GM20000 (cell line): ENCODE results near the gene RNF135.

Experiments
- DNase-seq: peaks from one replicate; pipeline ENCODE4 v3.0.0; 2012; ENCODE audit warnings: low spot score
- TF ChIP-seq, protein P1 (sequence below): IDR thresholded peaks from 2 replicates; pipeline ENCODE4 v1.5.1; 2012; ENCODE audit warnings: mild to moderate bottlenecking, control low read depth; ENCODE audit errors: extremely low read depth, missing control alignments

Gene RNF135

DNA sequence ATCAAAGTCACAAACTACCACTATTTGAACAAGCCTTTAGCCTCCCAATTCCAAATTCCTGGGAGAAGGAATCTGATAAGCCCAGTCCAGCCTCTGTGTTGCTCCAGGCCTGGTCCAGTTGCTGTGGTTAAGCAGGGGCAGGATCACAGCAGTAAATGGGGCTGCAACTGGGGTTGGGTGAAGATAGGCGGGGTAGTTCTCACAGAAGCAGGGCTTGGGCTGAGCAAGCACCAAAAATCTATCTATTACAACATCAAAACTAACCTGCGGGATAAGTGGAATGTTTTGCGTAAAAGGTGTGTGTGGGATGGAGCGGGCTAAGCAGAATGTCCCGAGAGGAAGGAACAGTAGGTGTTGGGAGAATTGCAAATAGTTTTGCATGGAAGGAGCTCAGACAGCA lies 23.0 kb upstream of the RNF135 start:
- no peak for DNase-seq
- TF ChIP-seq, protein P1, sequence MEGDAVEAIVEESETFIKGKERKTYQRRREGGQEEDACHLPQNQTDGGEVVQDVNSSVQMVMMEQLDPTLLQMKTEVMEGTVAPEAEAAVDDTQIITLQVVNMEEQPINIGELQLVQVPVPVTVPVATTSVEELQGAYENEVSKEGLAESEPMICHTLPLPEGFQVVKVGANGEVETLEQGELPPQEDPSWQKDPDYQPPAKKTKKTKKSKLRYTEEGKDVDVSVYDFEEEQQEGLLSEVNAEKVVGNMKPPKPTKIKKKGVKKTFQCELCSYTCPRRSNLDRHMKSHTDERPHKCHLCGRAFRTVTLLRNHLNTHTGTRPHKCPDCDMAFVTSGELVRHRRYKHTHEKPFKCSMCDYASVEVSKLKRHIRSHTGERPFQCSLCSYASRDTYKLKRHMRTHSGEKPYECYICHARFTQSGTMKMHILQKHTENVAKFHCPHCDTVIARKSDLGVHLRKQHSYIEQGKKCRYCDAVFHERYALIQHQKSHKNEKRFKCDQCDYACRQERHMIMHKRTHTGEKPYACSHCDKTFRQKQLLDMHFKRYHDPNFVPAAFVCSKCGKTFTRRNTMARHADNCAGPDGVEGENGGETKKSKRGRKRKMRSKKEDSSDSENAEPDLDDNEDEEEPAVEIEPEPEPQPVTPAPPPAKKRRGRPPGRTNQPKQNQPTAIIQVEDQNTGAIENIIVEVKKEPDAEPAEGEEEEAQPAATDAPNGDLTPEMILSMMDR = no peak

DNA sequence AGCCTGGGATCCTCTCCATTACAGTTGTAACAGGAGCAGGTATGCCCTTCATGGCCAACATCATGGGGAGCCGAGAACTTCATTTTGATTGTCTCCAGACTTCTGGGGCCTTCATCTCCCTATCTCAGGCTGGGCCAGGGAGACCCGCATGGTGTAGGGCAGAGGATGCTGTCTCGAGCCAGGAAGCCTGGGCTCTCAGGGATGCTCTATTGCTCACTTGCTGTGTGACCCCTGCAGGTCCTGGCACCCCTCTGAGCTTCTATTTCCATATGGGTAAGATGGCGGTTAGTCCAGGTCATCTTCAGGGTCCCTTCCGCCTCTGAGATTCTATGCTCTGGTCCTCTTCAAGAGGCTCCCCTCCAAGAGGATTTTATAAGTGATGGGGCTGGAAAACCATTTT lies 20.6 kb upstream of the RNF135 start:
- DNase-seq = no peak
- TF ChIP-seq, protein P1 = no peak

DNA sequence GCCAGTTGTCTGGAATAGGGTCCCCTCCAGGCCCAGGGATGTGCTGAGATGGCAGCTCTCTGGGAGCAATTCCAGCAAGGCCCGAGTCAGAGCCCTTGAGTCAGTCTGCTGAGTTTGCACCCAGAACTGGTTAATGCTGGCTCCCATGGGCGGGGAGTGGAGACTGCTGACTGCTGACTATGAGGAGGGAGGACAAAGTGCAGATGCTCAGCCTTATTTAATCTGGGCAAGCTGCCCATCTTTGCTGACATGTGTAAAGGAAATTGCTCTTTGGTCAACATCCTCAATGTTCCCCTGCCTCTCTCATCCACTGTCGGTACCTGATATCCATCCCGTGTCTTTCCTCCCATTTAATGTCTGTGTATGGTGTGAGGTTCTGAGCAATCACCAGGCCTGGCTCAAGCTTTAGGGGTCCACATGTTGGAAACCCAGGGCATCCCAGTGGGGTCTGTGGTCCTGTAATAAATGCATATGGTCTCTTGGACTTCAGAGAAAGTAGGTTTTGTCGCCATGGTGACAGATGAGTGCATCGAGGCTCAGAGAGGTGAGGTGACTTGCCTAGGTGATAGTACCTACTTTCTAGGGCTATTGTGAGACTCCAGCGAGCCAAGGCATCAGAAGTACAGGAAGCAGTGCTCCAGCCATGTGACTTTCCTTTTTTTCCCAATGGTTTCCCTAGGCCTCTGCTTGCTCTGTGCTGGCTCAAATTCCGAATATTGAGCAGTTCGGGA lies 20.0 kb upstream of the RNF135 start:
- no peak for DNase-seq

DNA sequence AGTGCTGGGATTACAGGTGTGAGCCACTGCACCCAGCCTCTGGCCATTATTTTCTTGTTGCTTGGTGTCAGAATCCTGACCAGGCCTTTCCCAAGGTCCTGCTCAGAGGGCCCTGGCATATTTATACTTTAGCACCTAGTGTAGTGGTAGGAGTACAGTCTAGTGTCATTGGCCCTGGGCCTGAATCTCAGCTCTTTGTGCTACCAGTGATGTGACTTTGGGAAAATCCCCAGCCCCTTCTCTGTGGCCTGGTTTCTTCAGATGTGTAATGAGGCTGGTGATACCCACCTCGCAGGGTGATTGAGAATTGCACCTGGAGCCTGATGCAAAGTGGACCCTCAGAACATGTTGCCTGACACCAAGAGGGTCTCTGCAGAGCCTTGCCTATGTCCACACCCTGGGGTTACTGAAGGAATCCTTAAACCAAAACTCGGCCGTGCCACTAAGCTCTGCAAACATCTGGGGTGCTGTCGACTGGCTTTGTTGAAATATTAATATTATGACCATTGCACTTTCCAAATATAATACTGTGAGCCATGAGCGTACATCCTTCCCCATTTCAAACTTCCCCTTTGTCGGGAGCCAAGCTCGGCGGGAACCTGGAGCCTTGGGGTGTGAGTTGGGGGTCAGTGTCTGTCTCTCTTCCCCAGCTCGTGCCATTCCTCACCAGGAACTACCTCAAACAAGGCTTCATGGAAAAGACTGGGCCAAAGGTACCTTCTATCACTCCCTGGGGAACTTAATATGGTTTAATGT lies 18.0 kb upstream of the RNF135 start:
- DNase-seq = no peak
- TF ChIP-seq, protein P1 = no peak

More for the DNA sequence above, 20.0 kb upstream of the RNF135 start:
- TF ChIP-seq, protein P1 = no peak

DNA sequence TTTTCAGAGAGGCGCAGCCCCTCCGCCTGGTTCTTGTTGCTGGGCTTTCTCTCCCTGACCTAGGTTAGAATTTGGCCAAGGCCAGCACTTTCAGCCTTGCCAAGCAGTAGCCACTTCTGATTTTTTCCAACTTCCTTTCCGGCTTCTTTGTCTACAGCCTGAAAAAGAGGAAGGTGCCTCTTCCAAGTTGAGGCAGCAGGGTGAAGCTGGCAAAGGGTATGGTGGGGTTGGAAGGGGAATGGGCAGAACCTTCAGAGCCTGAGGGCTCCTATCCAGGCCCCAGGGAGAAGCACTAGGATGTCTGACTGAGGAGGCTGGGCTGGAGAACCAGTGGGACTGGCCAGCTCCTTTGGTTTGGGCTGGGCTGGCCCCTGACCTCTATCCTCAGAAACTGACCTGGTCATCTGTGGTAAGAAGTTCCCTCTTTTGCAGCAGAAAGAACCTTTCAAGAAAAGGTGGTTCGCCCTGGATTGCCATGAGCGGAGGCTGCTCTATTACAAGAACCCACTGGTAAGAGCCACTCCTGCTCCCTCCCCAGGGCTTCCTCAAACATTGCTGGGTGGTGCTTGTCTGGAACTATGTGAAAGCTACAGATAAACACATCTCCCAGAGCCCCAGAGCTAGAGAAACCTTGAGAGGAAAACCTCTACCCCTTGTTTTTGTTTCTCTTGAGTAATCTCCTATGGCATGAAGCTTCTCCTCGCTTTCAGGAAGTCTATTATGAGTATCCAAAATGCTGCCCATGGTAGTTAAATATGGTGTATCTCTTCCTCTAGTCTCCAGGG lies 16.6 kb upstream of the RNF135 start:
- TF ChIP-seq, protein P1 = no peak
- DNase-seq = no peak

DNA sequence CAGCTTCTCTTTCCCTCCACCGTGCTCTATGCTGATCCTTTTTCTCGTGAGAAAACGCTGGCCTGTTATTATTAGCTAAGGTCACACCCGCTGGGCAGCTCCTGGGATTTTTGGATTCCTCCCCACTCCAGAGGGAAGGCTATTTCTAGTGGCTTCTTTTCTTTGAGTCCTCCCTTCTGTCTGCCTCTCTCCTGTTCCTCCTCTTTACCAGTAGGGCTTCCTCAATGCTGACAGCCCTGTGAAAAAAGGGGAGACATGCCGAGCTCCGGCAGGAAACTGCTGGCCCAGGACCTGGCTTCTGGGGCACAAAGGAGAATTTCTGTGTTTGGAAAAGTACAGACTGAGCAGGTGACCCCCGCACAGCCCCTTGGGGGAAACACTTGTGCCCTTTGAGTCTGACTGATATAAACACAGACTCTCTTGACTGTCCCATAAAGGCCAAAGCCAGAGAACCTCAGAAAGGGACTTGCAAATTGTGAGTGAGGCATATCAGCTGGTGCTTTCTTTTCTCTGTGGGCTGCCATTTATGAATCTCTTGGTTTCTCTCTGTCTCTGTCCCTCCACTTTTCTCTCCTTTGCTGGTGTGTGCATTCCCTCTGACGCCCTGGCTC lies 14.0 kb upstream of the RNF135 start:
- TF ChIP-seq, protein P1 = no peak
- DNase-seq = no peak

DNA sequence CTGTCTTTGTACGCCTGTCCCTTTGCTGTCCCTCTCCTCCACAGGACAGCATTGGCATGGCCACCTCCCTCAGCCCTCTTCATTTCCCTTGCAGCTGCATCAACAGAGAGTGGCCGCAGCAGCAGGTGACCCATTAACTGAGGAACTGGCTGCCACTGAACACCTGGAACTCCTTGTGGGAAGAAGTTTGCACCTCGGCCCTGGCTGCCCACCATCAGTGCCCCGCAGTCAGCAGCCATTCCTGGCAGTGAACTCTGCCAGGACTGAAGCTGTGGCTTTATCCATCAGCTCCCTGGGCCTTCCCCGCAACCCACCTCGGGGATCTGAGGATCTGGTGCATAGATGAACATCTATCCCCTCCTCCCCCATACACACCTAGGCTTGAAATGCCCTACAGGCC lies 13.1 kb upstream of the RNF135 start:
- DNase-seq = no peak
- TF ChIP-seq, protein P1 = no peak
